Right lobe of liver (tissue), 6 donors: Measurements from ENCODE around the gene FNDC3B. TPM values are rescaled to one million over a fixed set of nuclear protein-coding genes. Genes with fewer than 3 reads are reported as not detected.

ENCODE experiments used
- ATAC-seq, 4 donors: fragments of 200-7000 bp; cut with Tn5 transposase; one replicate each; pipeline ENCODE4 v1.9.1; 2020; ENCODE audit warnings: mild to moderate bottlenecking in 4 of 4, moderate library complexity in 4 of 4
- DNase-seq, 3 donors: peaks; one replicate each; pipeline ENCODE4 v3.0.0-alpha.2; 2020
- H3K27ac ChIP-seq, 3 donors: fragments of 200-600 bp; one replicate each; pipeline ENCODE4 v1.8.0; 2022
- H3K27me3 ChIP-seq, 2 donors: fragments of 200-600 bp; one replicate each; pipeline ENCODE4 v1.8.0; 2022
- H3K36me3 ChIP-seq, 4 donors: fragments of 200-600 bp; sonication (generic) in 1 of 4; one replicate each; pipeline versions ENCODE4 v1.5.1 to v1.8.0; 2017 to 2022; ENCODE audit warnings: control low read depth in 1 of 4
- H3K4me1 ChIP-seq, 4 donors: fragments of 200-600 bp; sonication (generic) in 1 of 4; one replicate each; pipeline versions ENCODE4 v1.5.1 to v1.8.0; 2017 to 2022; ENCODE audit warnings: control low read depth in 1 of 4
- H3K4me3 ChIP-seq, 3 donors: fragments of 200-600 bp; one replicate each; pipeline ENCODE4 v1.8.0; 2022
- H3K9me3 ChIP-seq, 4 donors: fragments of 200-600 bp; sonication (generic) in 1 of 4; one replicate each; pipeline versions ENCODE4 v1.5.1 to v1.8.0; 2017 to 2022; ENCODE audit warnings: control low read depth in 1 of 4
- CTCF ChIP-seq, 4 donors: fragments of 200-600 bp in 3 of 4; fragments of 450-650 bp in 1 of 4; IDR thresholded peaks; one replicate each; pipeline versions ENCODE4 v1.5.1 to v1.8.0; 2016 to 2022; ENCODE audit warnings: antibody characterized with exemption in 4 of 4, mild to moderate bottlenecking in 2 of 4
- POLR2A ChIP-seq: fragments of 450-650 bp; IDR thresholded peaks from one replicate; pipeline ENCODE4 v1.6.1; 2017; ENCODE audit warnings: antibody characterized with exemption, mild to moderate bottlenecking
- WGBS: methylation state at CpG from one replicate; pipeline ENCODE4 v1.1.6; 2018; ENCODE audit warnings: low coverage, low lambda C conversion rate; ENCODE audit not compliant: insufficient coverage; ENCODE audit errors: missing lambda C conversion rate; 5-methylcytosine and 5-hydroxymethylcytosine counted together
- intact Hi-C, 2 donors: fragments of 100-400 bp; cut with DNase I; formaldehyde crosslinking; loops; one replicate each; pipeline versions ENCODE4 v1.11.2 to v1.14.1; 2022
- total RNA-seq, 6 experiments: library from RNA; depleted of rRNA in 2 of 6; stranded (reverse); fragments of >200 nt in 2 of 6; fragmentation: NEBNext Ultra II Directional in 3 of 6; extraction: Animal tissue kit (Norgen Biotek cat#: 25700) in 3 of 6; gene quantifications; one replicate each; pipeline versions ENCODE4 v1.1.0 to v1.2.4, GENCODE V29; 2016 to 2023
- donor health status: DM: no; HTN: yes; CAD: no.
- donor health status: DM: no; HTN: no; CAD: no.
- donor health status: DM: no; HTN: no; CAD: no.
- donor health status: DM: no; HTN: yes; CAD: no.
- donor health status: DM: no; HTN: yes; CAD: no.

The FNDC3B gene
- total RNA-seq, 6 experiments from 2014 or later, result 40.2 to 184 (median 63.5) TPM

- Histone ChIP-seq H3K9me3 (no peaks in the 10 kb centered on the region), H3K27ac (peak overlapping the region in 1 of 3 donors; percentile 91), H3K27me3 (no peaks in the 10 kb centered on the region), H3K4me3 (no peak overlapping the region), H3K36me3 (peaks cover 0 to 3% (median 0%) of the 10 kb centered on the region in 4 donors), H3K4me1 (peaks cover 0 to 42% (median 16%) of the 10 kb centered on the region in 4 donors)
- ATAC-seq (no peak), DNase-seq (no peak)
- intact Hi-C loops, result no loop called here
- TF ChIP-seq CTCF (IDR thresholded peaks at IDR 0.05) (peak in 1 of 4 donors; percentile 7), POLR2A (no peak)
- 87% methylated on average over 6 of the region's 6 CpGs for WGBS
These were observed 85.7 kb downstream of the FNDC3B start for GRCh38 chr3:172125053-172125452.

- Histone ChIP-seq H3K4me3 (no peak overlapping the region), H3K4me1 (peaks cover 0 to 51% (median 20%) of the 10 kb centered on the region in 4 donors), H3K9me3 (no peaks in the 10 kb centered on the region), H3K27ac (peak overlapping the region in 2 of 3 donors; percentile 69 to 91), H3K36me3 (peaks cover 0 to 3% (median 0%) of the 10 kb centered on the region in 4 donors), H3K27me3 (no peaks in the 10 kb centered on the region)
- WGBS, result 44% methylated on average over 5 of the region's 6 CpGs
- no peak for TF ChIP-seq CTCF (IDR thresholded peaks at IDR 0.05)
- no peak for TF ChIP-seq POLR2A
- DNase-seq (no peak), ATAC-seq (peak in 3 of 4 donors; percentile 6 to 40 (median 23))
- intact Hi-C loops, result no loop called here
These were observed 86.6 kb downstream of the FNDC3B start for GRCh38 chr3:172125963-172126457.

DNA sequence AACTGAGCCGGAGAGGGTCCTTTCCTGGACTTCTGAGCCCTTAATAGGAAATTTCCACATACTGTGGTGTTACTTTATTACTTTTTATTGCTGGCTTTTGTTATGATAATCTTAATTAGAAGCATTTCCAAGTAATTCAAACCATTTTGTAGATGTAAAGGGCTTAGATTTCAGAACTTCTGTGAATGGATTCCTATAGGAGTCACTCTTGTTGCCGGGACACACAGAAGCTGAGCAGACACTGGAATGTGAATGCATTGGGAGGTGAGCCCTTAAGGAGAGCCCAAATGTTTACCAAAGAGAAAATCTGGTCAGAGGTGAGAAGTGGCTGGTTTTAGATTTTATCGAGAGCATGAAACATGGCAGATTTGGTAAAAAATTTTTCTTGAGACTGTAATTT is 87.4 kb downstream of the FNDC3B start:
- peaks cover 0 to 3% (median 0%) of the 10 kb centered on the region in 4 donors for H3K36me3 ChIP-seq
- no peaks in the 10 kb centered on the region for H3K27me3 ChIP-seq
- H3K4me3 ChIP-seq, result no peak overlapping the region
- intact Hi-C loops, result no loop called here
- no peak for DNase-seq
- no peak for ATAC-seq
- 65% methylated on average over 3 of the region's 3 CpGs for WGBS
- H3K9me3 ChIP-seq, result no peaks in the 10 kb centered on the region
- TF ChIP-seq POLR2A, result no peak
- no peak for TF ChIP-seq CTCF (IDR thresholded peaks at IDR 0.05)
- peak overlapping the region in 2 of 3 donors; percentile 69 to 91 for H3K27ac ChIP-seq
- H3K4me1 ChIP-seq, result peaks cover 0 to 51% (median 23%) of the 10 kb centered on the region in 4 donors

DNA sequence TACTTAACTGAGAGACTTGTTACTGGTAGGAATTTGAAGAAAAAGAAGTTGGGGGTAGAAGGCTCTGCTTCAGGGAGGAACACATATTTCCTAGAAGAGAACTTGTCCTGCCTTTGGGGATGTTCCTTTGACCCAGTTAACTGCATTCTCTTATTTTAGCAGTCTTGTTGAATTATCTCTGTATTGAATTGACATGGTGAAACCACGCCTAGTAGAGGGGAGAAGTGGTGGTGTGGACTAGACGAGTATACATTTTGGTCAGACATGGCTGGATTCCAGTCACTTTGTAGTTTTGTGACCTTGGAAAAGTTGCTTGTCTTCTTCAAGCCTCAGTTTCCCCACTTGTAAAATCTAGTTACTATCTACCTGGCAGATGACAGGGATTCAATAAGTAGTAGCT is 87.8 kb downstream of the FNDC3B start:
- intact Hi-C loops, result no loop called here
- Histone ChIP-seq H3K27me3 (no peaks in the 10 kb centered on the region), H3K36me3 (no peaks in the 10 kb centered on the region), H3K9me3 (no peaks in the 10 kb centered on the region), H3K4me3 (no peak overlapping the region), H3K27ac (peak overlapping the region in 2 of 3 donors; percentile 69 to 91), H3K4me1 (peaks cover 0 to 51% (median 23%) of the 10 kb centered on the region in 4 donors)
- ATAC-seq (no peak), DNase-seq (no peak)
- no peak for TF ChIP-seq POLR2A
- TF ChIP-seq CTCF (IDR thresholded peaks at IDR 0.05), result no peak
- 83% methylated on average over 1 of the region's 2 CpGs for WGBS
